GM19025 (cell line): Measurements from ENCODE around the gene ASCC2.
"Not testable (repeated sequence)": the region's sequence is repeated elsewhere in the genome, so short reads cannot be mapped to it uniquely, and the experiment has no call there.

Experiments used
- ATAC-seq: cut with Tn5 transposase; IDR thresholded peaks from one replicate; pipeline ENCODE4 v1.9.1; 2021; ENCODE audit warnings: mild to moderate bottlenecking, low read depth, moderate library complexity; ENCODE audit not compliant: unreplicated experiment

ASCC2 gene

GRCh38 chr22:29758068-29758622 lies 79.9 kb downstream of the ASCC2 start:
- ATAC-seq: no peak

DNA sequence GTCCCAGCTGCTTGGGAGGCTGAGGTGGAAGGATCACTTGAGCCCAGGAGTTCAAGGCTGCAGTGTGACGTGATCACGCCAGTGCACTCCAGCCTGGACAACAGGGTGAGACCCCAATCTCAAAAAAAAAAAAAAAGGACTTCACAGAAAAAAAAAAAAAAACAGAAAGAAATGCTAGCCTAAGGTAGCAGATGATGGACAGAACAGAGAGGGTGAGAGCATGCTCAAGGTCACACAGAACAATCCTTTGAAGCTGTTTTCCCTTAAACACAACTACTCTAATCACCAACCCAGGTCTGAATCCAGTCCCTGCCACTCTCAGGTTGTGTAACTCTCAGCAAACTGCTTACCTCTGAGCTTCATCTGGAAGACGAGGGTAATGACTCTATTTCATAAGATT lies 81.0 kb downstream of the ASCC2 start:
- no peak for ATAC-seq

GRCh38 chr22:29756341-29756740 lies 81.7 kb downstream of the ASCC2 start:
- ATAC-seq: no peak

GRCh38 chr22:29755889-29756288 lies 82.2 kb downstream of the ASCC2 start:
- no peak for ATAC-seq

DNA sequence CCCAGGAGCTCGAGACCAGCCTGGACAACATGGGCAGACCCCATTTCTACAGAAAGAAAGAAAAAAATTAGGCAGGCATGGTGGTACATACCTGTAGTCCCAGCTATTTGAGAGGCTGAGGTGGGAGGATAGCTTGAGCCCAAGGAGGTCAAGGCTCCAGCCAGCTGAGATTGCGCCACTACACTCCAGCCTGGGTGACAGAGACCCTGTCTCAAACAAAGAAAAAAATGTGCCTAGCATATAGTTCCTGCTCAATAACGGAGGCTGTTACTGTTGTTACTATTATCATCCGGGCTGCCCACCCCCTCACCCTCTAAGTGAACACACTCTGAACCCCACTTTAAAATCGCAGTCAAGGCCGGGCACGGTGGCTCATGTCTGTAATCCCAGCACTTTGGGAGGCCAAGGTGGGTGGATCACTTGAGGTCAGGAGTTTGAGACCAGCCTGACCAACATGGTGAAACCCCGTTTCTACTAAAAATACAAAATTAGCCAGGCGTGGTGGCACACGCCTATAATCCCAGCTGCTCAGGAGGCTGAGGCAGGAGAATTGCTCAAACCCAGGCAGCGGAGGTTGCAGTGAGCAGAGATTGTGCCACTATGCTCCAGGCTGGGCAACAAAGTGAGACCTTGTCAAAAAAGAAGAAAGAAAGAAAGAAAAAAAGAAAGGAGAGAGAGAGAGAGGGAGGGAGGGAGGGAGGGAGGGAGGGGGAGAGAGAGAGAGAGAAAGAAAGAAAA lies 83.2 kb downstream of the ASCC2 start:
- not testable (repeated sequence) for ATAC-seq

GRCh38 chr22:29753808-29754657 lies 84.0 kb downstream of the ASCC2 start:
- no peak for ATAC-seq

GRCh38 chr22:29751669-29752068 lies 86.4 kb downstream of the ASCC2 start:
- ATAC-seq: no peak

DNA sequence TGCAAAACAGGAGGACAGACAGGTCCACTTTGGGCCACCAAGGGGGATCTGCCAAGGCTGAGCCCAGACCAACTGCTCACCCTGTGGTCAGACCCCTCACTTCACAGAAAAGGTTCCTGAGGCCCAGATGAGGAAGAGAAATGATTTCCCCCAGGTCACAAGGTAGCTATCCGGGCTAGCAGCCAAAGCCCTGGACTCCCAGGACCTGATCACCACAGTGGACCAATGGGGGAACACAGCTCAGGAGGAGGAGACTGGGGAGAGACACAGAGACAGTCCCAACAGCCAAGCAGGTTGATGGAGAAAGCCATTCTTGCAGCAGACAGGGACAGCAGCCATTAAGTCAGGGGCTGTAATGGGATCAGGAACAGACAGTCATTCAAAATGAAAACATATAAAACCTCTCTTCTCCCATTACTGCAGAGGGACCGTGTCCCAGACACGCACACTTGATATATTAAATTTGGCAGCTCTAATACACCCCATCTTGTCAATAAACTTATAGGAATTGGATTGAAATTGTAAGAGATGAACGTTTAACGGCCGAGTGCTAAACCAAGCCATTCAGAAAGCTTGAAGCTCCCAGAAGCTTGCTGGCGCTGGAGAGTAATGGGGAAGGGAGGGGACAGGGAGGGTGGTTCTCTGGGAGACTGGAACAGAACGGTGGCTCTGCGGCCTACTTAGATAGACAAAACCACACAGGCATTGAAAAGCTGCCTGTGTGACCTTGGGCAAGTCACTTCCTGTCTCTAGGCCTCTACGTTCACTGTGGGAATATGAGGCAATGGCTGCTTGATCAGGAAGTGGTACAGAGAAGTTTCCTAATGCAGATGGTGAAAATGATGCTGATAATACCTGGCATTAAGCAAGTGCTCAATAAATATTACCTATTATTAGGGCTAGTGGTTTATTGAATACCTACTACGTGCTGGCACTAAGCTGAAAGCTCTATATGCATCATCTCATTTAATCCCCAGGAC lies 87.2 kb downstream of the ASCC2 start:
- no peak for ATAC-seq

DNA sequence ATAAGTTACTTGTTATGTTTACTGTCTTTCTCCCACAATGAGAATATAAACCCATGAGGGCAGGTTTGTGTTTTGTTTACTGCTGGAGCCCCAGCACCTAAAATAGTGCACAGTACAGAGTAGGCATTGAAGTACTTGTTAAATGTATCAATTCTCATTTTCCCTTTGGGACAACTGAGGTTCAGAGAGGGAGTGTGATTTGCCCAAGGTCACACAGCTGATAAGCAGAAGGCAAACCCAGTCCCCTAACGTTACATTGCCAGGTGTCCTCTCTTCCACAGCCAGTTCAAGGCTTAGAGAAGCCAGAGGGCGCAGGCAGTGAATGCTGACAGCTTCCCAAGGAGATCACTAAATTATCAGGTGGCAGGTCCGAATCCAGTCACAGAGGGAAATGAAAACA lies 88.0 kb downstream of the ASCC2 start:
- ATAC-seq: no peak

- no peak for ATAC-seq
Measured at GRCh38 chr22:29748248-29748893, 89.7 kb downstream of the ASCC2 start.

GRCh38 chr22:29747832-29748231 lies 90.2 kb downstream of the ASCC2 start:
- no peak for ATAC-seq

DNA sequence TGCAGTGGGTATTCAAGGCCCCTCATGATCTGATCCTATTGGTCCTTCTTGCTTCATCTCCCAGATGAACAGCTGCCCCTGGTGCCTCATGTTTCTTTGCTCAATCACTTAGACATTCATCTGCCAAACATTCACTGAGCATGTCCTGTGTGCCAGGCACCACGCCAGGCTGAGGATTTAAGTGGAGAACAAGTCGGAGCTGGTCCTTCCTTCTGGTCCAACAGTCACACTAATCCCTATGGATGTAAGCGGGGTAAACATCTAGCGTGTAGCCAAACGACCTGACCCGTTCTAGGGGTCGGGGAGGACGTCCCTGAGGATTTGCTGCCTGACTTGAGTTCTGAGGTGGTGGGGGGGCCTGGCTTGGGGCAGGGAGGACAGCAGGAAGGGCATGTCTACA lies 93.2 kb downstream of the ASCC2 start:
- no peak for ATAC-seq

GRCh38 chr22:29742326-29742725 lies 95.7 kb downstream of the ASCC2 start:
- ATAC-seq: no peak

DNA sequence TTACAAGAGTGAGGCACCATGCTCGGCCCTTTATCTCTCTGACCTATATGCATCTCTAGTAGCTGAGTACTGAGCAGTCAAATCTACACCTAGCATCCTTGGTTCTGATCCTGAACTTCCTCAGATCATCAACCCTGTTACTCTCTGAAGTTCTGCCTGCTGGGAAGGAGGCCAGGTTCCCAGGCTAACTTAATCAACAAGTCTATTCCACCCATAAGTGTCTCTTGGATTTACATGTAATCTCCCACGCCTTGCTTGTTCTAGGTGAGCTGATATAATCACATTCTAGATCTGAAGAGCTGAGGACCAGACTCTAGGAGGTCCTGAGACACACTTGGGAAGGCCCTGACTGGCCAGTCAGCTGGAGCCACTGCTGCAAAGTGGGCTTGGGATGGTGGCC lies 96.1 kb downstream of the ASCC2 start:
- no peak for ATAC-seq

- ATAC-seq: no peak
Measured at GRCh38 chr22:29740216-29740615, 97.9 kb downstream of the ASCC2 start.

- ATAC-seq: no peak
Measured at GRCh38 chr22:29739346-29739875, 98.7 kb downstream of the ASCC2 start.
